ENCODE measurements around the gene CSF1R. TPM values are rescaled to one million over a fixed set of nuclear protein-coding genes. Genes with fewer than 3 reads are reported as not detected.

CSF1R gene
- total and polyA plus RNA-seq, 4 donors, result 5.4 to 46.2 (median 22.1) TPM

- 78% methylated on average over 6 of the region's 6 CpGs for WGBS
- DNase-seq (ENCODE audit: low spot score), result no peak
- H3K4me1 ChIP-seq (ENCODE audit: control insufficient read depth in 4 of 4, insufficient read depth in 4 of 4, low read length in 3 of 4), result no peaks in the 10 kb centered on the region
- no peaks in the 10 kb centered on the region for H3K9me3 ChIP-seq (ENCODE audit: control insufficient read depth in 4 of 4, low read length in 3 of 4)
- peaks cover 0 to 5% (median 2%) of the 10 kb centered on the region in 4 donors for H3K36me3 ChIP-seq (ENCODE audit: control insufficient read depth in 4 of 4, insufficient read depth in 3 of 4, low read depth in 1 of 4, low read length in 3 of 4)
- TF ChIP-seq ZBTB33 (IDR thresholded peaks at IDR 0.05), result no peak
- TF ChIP-seq HNF4A (conservative IDR thresholded peaks at IDR 0.05), result no peak
- no peak for TF ChIP-seq NR2F2 (IDR thresholded peaks at IDR 0.05)
- TF ChIP-seq TAF1 (conservative IDR thresholded peaks at IDR 0.05), result no peak
- TF ChIP-seq HNF4G (IDR thresholded peaks at IDR 0.05), result no peak
- no peak for TF ChIP-seq EGR1 (IDR thresholded peaks at IDR 0.05; ENCODE audit: low read depth in 2 of 2)
- TF ChIP-seq YY1 (IDR thresholded peaks at IDR 0.05), result no peak
- TF ChIP-seq RXRA (IDR thresholded peaks at IDR 0.05), result no peak
- no peak for TF ChIP-seq FOXA2 (IDR thresholded peaks at IDR 0.05)
- TF ChIP-seq REST (IDR thresholded peaks at IDR 0.05), result no peak
- TF ChIP-seq RAD21 (IDR thresholded peaks at IDR 0.05), result no peak
- no peak for TF ChIP-seq GABPA (IDR thresholded peaks at IDR 0.05 in 1 of 2, conservative IDR thresholded peaks at IDR 0.05 in 1 of 2)
- TF ChIP-seq MAX (IDR thresholded peaks at IDR 0.05), result no peak
- TF ChIP-seq CTCF (IDR thresholded peaks at IDR 0.05; ENCODE audit: low read depth, low read length, missing input control), result no peak
- no peak for TF ChIP-seq ATF3 (IDR thresholded peaks at IDR 0.05)
- no peak for TF ChIP-seq SP1 (IDR thresholded peaks at IDR 0.05)
- no peak for TF ChIP-seq FOXA1 (IDR thresholded peaks at IDR 0.05)
- no peak for TF ChIP-seq JUND (IDR thresholded peaks at IDR 0.05)
- H3K4me3 ChIP-seq (ENCODE audit: low read depth in 1 of 3, low read length in 3 of 3), result no peak overlapping the region
- H3K27ac ChIP-seq (ENCODE audit: low read depth in 1 of 2, low read length in 2 of 2), result peak overlapping the region in 1 of 2 donors; percentile 32
- no peak overlapping the region for H3K9ac ChIP-seq (ENCODE audit: low read depth in 1 of 2, low read length in 2 of 2)
- H3K27me3 ChIP-seq (ENCODE audit: control insufficient read depth in 4 of 4, insufficient read depth in 4 of 4, low read length in 3 of 4), result no peaks in the 10 kb centered on the region
Observed at GRCh38 chr5:150112201-150113046, 26.1 kb upstream of the CSF1R start.
